ENCODE data around the gene VSIG2. TPM values are rescaled to one million over a fixed set of nuclear protein-coding genes. Genes with fewer than 3 reads are reported as not detected.
"Not testable (repeated sequence)": the region's sequence is repeated elsewhere in the genome, so short reads cannot be mapped to it uniquely, and the experiment has no call there.

The VSIG2 gene, protein sequence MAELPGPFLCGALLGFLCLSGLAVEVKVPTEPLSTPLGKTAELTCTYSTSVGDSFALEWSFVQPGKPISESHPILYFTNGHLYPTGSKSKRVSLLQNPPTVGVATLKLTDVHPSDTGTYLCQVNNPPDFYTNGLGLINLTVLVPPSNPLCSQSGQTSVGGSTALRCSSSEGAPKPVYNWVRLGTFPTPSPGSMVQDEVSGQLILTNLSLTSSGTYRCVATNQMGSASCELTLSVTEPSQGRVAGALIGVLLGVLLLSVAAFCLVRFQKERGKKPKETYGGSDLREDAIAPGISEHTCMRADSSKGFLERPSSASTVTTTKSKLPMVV
- total RNA-seq = under 1 TPM in 1 of 2 experiments, not detected in 1; 0.25 TPM

DNA sequence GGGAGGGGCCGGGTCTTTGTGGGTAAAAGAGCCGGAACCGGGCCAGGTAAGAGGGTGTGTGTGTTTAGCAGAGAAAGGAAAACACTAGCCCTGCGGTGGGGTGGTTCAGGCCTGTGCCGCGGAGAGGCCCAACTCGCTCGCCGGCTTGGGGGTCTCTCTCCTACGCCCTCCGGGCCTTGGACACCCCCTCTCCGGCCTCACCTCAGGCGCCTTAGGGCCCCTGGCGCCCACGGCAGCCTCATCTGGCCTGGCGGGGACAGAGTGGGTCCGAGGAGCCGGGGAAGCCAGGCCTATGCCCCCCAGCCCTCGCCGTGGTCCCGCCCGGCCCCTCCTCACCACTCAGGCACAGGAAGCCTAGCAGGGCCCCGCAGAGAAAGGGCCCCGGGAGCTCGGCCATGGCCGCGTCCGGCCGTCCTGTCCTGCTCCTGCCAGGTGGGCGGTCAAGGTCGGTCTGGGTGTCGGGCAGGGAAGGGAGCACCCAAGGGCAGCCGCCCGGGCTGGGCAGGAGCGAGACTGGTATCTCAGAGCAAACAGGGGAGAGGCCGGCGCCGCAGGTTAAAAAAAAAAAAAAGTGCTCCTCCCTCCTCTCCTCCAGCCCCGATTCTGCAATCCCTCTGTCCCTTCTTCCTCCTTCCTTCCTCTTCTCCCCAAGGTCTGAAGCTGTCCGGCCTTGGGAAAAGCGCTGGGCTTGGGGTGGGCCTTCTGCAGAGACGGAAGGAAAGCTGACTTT, at the start of gene VSIG2:
VSIG2 (minus strand) TSS at position 515 of the 730 bp plus-strand sequence; CDS start at position 397, 118 bp downstream.
- ChIA-PET POLR2A (interaction anchor here (0.6 to 0.9 kb wide), 2 partner anchors 9 to 92 kb away, joined by 4 to 5 read pairs; no protein-coding TSS in a partner anchor), CTCF (interaction anchor here (1.5 kb wide), 1 partner anchor 11 kb away, joined by 5 read pairs; the partner anchor contains the start of gene ESAM)

DNA sequence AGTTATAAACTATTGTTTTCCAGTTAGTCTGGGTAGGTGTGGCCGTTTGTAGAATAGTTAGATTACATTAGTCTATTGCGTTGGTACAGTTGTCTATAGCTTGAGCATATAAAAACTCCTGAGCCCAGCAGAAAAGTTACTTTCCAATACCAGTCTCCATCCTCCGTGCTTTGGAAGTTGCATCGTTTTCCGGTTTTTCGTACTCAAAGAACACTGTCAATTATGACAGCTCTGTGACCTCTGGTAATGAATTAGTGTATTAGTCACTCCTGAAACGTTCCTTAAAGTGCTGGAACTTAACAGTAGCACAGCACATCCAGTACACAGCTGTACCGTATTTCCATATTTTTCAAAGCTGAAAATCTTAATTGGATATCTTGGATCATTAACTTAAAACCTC, 49.0 kb upstream of the VSIG2 start:
- POLR2A ChIA-PET = interaction anchor here (1.0 to 1.8 kb wide), 2 partner anchors 75 to 179 kb away, joined by 3 to 4 read pairs; partner anchors contain the start of gene TBRG1
- CTCF ChIA-PET = interaction anchor here (1.1 to 3.1 kb wide), 4 partner anchors 35 to 132 kb away, joined by 6 to 11 read pairs (median 8); no protein-coding TSS in a partner anchor

DNA sequence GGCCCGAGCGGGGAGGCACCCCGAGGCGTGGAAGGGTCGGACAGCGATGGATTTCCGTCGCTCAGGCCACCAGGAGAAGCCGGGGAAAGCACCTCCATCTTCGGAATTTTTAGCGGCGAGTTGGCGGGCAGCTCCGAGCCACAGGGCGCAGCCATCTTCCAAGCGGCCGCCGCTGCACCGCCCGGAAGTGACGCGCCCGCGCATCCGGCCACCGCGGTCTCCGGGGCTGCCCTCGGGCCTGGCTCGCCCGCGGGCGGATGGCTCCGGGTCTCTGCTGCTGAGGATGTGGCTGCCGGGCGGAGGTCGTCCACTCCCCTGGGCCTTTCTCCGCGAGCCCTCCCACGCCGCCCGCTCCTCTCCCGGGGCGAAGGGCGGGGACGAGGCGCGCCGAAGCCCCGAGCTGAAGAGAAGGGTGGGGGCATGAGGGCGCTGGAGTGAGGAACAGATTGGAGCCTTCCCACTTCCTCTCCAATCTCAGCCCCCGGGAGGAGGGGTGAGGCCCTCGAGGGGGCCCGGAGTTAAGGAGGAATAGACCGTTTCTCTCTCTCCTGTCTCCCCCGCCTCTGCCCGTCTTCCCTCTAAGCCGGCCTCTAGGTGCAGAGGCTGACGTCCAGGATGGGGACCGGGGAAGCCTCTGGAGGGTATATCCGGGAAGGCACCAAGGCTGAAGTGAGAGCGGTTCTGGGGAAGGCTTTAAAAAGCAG, 48.3 kb upstream of the VSIG2 start, which contains the start of gene MSANTD2:
MSANTD2 (minus strand) TSS at position 181 of the 704 bp plus-strand sequence; CDS start at position 155, 26 bp downstream.
- POLR2A ChIA-PET = interaction anchor here (0.9 to 1.8 kb wide), 4 partner anchors 39 to 178 kb away, joined by 3 to 4 read pairs (median 4); partner anchors contain the start of genes SIAE, SPA17 and TBRG1
- CTCF ChIA-PET = interaction anchor here (0.9 to 3.3 kb wide), 8 partner anchors 10 to 177 kb away, joined by 3 to 11 read pairs (median 6); partner anchors contain the start of gene TBRG1

DNA sequence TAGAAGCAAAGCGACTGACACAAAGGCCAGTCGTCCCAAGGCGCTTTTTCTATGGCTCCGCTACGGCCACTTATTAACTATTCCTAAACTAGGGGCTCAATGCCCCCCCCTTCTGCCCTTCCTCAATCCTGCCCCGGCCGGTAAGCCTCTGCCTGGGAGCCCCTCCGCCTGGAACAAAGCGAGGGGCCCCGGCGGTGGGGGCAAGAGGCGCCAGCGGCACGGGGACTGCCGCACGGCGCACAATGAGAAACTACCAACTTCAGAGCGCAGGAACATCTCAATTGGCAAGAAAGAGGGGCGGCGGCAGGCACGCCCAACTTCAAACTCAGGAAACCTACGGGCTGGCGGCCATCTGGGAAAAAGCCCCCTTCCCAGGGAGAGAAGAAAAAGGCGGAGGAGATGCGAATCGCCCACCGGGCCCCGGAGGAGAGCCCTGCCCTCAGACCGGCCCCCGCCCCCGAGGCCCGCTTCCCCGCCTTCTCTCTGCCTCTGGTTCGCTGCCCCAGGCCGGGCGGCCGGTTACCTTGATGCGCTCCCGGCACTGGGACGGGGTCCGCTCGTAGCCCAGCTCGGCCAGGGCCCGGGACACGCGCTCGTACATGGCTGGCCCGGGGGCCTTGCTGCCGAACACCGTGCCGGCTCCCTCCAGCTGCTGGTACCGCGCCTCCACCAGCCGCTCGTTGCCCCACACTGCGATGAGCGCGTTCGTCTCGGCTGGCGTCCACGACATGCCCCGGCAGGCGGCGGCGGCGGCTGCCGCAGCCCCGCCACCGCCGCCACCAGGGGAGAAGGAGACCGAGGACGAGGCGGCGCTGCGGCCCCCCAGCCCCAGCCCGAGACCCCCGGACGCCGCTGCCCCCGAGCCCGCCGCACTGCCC, 47.5 kb upstream of the VSIG2 start:
- CTCF ChIA-PET = interaction anchor here (0.9 to 3.3 kb wide), 7 partner anchors 9 to 177 kb away, joined by 3 to 11 read pairs (median 7); partner anchors contain the start of genes ROBO3 and TBRG1
- POLR2A ChIA-PET = interaction anchor here (0.9 to 1.3 kb wide), 3 partner anchors 40 to 126 kb away, joined by 3 to 4 read pairs (median 3); partner anchors contain the start of genes SIAE and SPA17

DNA sequence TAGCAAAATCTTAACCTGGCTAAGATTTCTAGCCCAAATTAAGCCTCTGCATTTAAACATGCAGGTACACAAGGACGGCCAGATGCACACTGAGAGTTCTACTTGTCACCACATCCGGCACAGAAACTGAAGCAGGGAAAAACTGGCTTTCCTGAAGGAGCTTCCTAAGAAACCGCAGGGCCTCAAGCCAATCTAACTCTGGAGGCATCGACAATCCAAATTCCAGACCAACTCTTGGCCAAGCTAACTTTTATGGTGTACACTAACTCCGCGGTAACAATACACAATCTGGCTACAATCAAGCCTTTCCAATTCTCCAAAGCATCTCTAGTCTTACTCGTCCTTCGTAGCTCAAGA, 46.9 kb upstream of the VSIG2 start:
- CTCF ChIA-PET = interaction anchor here (1.7 to 3.3 kb wide), 5 partner anchors 36 to 176 kb away, joined by 6 to 11 read pairs (median 10); partner anchors contain the start of genes ROBO3 and TBRG1
- POLR2A ChIA-PET = no interaction called here

DNA sequence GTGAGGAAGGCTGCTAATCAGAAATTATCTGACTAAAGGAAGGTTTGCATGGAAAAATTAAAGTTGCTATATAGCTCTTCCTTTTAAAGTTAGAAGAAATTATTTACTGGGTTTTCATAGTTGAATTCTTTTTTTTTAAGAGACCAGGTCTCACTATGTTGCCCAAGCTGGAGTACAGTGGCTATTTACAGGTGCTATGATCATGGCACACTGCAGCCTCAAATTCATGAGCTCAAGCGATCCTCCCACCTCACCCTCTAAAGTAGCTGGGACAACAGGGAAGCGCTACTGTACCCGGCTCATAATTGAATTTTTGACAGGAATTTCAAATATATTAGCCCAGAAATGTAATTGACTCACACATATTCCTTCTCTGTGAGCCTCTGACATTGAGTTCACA, 44.3 kb upstream of the VSIG2 start:
- ChIA-PET POLR2A (no interaction called here), CTCF (no interaction called here)

DNA sequence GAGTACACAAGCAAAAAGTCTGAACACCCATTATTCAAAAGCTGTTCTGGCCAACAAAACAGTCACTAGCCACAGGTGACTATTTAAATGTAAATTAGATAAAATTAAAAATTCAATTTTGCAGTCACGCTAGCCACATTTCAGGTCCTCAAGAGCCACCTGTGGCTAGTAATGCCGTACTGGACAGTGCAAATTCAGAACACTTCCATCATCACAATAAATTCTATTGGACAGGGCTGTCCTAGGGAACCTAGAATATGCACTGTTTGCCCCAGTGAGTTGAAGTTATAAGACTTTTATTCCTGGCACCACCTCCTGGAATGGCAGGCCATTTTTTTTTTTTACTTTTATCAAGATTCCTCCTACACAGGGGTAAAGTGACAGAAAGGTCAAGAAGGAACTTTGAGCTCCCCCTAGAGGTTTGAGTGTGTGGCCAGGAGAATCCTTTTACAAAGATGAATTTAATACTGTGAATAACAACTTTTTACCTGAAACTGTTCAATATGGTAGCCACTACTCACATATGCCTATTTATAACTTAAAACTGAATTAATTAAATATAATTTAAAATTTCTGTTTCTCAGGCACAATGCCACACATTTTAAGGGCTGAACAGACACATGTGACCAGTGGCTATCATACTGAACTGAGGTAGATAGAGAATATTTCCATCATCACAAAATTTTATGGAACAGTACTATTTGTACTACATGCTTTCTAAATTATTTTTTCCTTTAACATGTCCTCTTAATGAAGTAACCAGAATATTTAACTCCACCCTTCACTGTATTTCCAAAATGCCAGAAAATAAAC, 41.6 kb upstream of the VSIG2 start:
- POLR2A ChIA-PET = interaction anchor here (0.7 kb wide), 1 partner anchor 120 kb away, joined by 3 read pairs; the partner anchor contains the start of genes SIAE and SPA17
- CTCF ChIA-PET = interaction anchor here (0.8 to 1.6 kb wide), 7 partner anchors 26 to 123 kb away, joined by 3 to 8 read pairs (median 3); partner anchors contain the start of genes SIAE and SPA17

DNA sequence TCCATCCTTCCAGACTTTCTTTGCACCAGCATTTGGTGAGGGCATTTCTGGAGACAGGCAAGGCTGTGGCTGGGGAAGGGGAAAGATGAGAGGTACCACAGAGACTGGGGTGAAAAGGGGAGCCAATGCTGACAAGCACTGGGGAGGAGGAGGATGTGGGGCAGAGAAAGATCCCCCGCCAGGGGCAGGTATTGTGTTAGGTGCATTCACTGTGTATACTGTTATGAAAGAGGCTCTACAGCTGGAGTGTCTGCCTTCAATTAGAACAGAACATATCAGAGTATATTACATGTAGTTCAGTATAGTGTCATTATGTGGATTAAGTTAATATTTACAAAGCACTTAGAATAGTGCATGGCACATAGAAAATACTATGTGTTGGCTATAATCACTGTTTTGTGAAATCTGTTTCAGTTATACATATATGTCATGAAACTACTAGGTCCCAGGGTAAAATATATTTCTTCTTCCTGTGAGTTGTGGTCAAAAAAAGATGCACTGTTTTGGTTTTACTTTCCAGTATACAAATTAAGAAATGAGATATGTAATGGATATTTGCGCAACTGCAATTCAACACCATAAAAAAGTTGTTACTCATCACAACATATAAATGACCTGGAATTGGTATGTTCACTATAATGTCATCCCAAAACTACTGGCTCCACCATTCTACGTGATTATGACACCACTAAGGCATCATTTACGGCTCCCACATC, 39.7 kb upstream of the VSIG2 start:
- ChIA-PET POLR2A (no interaction called here), CTCF (no interaction called here)

DNA sequence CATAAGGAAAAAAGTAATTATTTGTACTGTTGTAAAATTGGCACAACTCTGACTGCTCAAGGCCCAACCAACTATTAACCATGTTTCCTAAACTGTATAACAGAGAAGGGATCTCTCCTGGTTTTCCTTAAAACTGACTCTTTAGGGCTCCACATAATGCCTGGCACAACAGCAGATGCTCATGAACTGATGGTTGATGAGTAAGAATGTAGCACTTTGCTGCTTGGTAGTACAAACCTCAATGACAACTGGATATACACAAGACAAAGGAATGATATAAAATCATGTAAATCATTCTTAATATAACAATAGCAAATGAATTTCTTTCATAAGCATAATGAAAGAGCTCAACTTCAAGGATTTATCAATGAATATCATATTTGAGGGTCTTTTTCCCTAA, 36.5 kb upstream of the VSIG2 start:
- POLR2A ChIA-PET = no interaction called here
- CTCF ChIA-PET = no interaction called here

DNA sequence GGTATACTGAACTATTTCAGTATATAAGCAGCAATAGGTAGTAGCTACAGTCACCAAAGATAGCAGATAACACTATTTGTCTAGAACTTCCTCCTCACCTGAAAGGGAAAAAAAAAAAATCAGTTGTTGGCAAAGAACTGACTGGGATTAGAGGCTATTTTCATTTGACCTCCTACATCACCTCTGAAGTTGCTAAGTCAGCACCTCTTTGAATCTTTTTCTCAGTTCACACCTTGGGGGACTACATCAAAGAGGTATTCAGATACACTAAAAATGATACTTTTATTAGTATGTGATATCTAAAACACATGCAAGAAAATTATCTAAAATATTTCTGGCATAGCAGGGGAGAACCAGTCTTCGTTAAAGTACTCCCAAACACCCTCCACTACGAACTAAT, 32.0 kb upstream of the VSIG2 start:
- CTCF ChIA-PET = interaction anchor here (1.5 kb wide), 2 partner anchors 38 to 83 kb away, joined by 3 to 4 read pairs; no protein-coding TSS in a partner anchor
- POLR2A ChIA-PET = no interaction called here

DNA sequence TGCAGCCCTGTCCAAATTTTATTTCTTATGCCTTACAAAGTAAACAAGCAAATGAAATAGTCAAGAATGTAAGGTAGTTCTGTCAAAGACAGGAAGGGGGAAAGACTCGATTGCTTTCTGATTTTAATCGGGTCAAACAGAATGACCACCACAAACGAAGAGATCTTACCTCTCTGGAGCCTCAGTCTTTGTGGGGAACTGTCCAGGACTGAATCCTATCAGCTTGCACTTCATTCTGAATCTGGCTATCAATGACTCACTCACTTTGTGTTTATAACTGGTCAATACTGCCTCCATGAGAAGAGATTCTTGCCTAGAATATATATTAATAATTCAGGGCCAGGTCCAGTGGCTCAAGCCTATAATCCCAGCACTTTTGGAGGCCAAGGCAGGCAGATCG, 30.9 kb upstream of the VSIG2 start:
- POLR2A ChIA-PET = no interaction called here
- CTCF ChIA-PET = interaction anchor here (1.5 kb wide), 1 partner anchor 37 kb away, joined by 3 read pairs; no protein-coding TSS in a partner anchor

DNA sequence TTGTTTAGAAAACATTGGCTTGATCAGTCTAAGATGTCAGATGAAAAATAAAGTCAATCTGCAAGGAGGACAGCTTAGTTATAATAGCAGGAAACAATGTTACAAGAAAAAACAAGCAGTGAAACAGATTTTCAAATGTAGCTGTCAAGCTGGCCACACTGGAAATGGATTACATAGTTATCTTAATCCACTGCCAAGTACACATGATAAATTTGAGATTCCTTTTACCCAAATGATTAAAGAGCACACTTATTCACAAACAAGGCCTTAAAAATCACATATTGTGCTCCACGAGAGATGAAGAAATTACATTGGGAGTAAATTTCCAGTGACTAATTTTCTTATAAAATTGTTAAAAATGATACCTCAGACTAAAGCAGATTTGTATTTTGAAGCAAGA, 27.5 kb upstream of the VSIG2 start:
- POLR2A ChIA-PET = no interaction called here
- CTCF ChIA-PET = interaction anchor here (1.1 to 1.3 kb wide), 2 partner anchors 16 to 21 kb away, joined by 3 read pairs; no protein-coding TSS in a partner anchor

DNA sequence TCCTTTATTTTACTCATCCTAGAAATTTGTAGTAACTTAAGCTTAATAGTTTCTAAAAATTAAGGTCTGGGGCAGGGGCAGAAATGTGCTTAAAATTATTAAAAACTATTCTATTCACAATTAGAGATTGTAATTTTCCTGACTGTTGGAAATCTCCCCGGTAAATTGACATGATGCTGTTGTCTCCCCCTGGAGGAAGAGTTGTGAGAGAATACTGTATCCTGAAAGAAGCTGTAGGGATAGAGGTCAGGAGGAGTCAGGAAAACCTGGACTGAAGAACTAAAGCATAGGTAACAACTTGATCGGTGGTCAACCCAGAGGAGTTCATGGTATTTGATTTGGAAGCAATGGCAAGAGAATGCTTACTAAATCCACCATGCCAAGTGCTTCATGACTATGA, 26.2 kb upstream of the VSIG2 start:
- POLR2A ChIA-PET = no interaction called here
- CTCF ChIA-PET = interaction anchor here (1.2 kb wide), 1 partner anchor 9 kb away, joined by 3 read pairs; no protein-coding TSS in a partner anchor

DNA sequence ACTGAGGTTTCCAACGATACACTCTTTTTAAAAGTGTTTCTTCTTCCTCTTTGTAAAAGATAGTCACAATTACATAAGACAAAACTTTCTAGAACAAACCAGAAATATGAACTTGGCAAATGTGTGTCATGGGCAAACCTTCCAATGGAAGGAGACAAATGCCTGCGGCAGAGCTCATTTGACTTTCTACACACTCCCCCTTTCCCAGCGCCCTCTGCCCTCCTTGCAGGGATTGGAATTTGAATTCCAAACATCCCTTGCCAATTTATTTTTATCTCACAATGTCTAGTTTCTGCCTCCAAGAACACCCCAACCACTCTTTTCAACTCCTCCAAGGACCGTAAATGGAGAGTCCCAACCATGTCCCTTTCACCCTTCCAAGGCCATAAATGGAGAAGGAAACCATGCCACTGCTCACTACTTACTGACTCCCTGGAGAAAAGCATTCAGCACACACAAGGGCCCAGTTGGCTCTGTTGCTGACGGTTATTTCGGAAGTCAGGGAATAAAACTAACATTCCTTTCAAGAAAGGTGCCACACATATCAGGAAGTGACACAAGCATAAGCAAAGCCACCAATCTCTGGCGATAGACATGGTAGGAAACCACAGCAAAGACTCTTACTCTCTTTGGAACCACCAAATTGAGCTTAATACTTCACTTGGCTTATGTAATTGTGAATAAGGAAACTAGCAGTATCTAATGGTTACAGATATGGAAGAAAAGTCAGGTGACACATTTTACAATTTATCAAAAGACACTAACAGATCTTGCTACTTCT, 25.0 kb upstream of the VSIG2 start:
- ChIA-PET CTCF (no interaction called here), POLR2A (no interaction called here)

DNA sequence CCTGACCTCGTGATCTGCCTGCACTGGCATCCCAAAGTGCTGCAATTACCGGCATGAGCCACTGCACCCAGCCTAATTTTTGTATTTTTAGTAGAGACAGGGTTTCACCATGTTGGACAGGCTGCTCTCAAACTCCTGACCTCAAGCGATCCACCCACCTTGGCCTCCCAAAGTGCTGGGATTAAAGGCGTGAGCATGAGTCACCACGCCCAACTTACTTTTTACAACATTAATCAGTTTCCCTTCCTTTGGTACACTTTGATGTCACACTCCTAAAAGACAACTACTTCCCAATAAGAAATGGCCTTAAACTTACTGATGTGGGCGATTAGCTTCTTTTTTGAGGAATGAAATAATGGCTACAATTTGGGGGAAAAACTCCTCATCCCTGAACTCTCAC, 18.9 kb upstream of the VSIG2 start:
- POLR2A ChIA-PET = not testable (repeated sequence)
- CTCF ChIA-PET = interaction anchor here (1.3 to 1.9 kb wide), 2 partner anchors 8 to 27 kb away, joined by 3 to 10 read pairs; no protein-coding TSS in a partner anchor
